B cell (primary cell): ENCODE measurements around the gene TTF2. TPM values are rescaled to one million over a fixed set of nuclear protein-coding genes. Genes with fewer than 3 reads are reported as not detected.

Experiments used
- ATAC-seq: fragments of 200-7000 bp; cut with Tn5 transposase; one replicate; pipeline ENCODE4 v1.10.0; 2021; ENCODE audit warnings: low read depth, mild to moderate bottlenecking, moderate number of reproducible peaks, moderate library complexity
- CTCF ChIA-PET: fragments of 350-600 bp; sonication (Branson Sonifier 250); formaldehyde crosslinking; loops from one replicate; lab custom pipeline; 2021; ENCODE audit warnings: antibody characterized with exemption, inconsistent platforms; lab: Charles Lee
- POLR2A ChIA-PET: fragments of 350-600 bp; sonication (Branson Sonifier 250); formaldehyde crosslinking; loops from one replicate; lab custom pipeline; 2021; ENCODE audit warnings: antibody characterized with exemption; lab: Charles Lee
- DNase-seq: peaks from one replicate; pipeline ENCODE4 v3.0.0; 2013
- H2AFZ ChIP-seq: 2 replicates; pipeline ENCODE4 v1.6.1; 2012; ENCODE audit warnings: mild to moderate bottlenecking, low read depth, low read length; ENCODE audit not compliant: insufficient read depth, poor library complexity, severe bottlenecking
- H3K27ac ChIP-seq, 2 donors: 1 replicate in 1 of 2; 2 replicates in 1 of 2; pipeline ENCODE4 v1.5.1; 2012 to 2013; ENCODE audit warnings: low read length in 2 of 2, mild to moderate bottlenecking in 2 of 2, moderate library complexity in 1 of 2
- H3K27me3 ChIP-seq, 4 experiments: fragments of 200-600 bp in 1 of 4; sonication (generic) in 1 of 4; replicated peaks in 1 of 4; 1 replicate in 2 of 4; 2 replicates in 2 of 4; pipeline versions ENCODE4 v1.6.1 to v1.7.0; 2013 to 2016; ENCODE audit warnings: low read length in 3 of 4, mild to moderate bottlenecking in 2 of 4, mixed read lengths in 1 of 4, moderate library complexity in 1 of 4; ENCODE audit not compliant: insufficient read depth in 4 of 4, control insufficient read depth in 3 of 4; ENCODE audit errors: control extremely low read depth in 1 of 4
- H3K36me3 ChIP-seq, 2 experiments: replicated peaks in 1 of 2; 1 replicate in 1 of 2; 2 replicates in 1 of 2; pipeline versions ENCODE4 v1.6.1 to v1.7.1; 2013; ENCODE audit warnings: low read length in 1 of 2; ENCODE audit not compliant: insufficient read depth in 2 of 2, control insufficient read depth in 1 of 2; ENCODE audit errors: control extremely low read depth in 1 of 2, extremely low read depth in 1 of 2
- H3K4me1 ChIP-seq, 2 donors: fragments of 200-600 bp in 1 of 2; sonication (generic) in 1 of 2; 1 replicate in 1 of 2; 2 replicates in 1 of 2; pipeline versions ENCODE4 v1.5.1 to v1.6.1; 2013 to 2017; ENCODE audit warnings: low read length in 2 of 2; ENCODE audit not compliant: control insufficient read depth in 2 of 2, insufficient read depth in 2 of 2
- H3K4me2 ChIP-seq: replicated peaks from 2 replicates; pipeline ENCODE3; 2012; ENCODE audit warnings: mild to moderate bottlenecking, low read depth, low read length; ENCODE audit not compliant: poor library complexity, severe bottlenecking
- H3K4me3 ChIP-seq, 5 experiments: fragments of 200-600 bp in 1 of 5; sonication (generic) in 1 of 5; 1 replicate in 3 of 5; 2 replicates in 2 of 5; pipeline versions ENCODE4 v1.5.1 to v1.7.0; 2011 to 2016; ENCODE audit warnings: low read length in 4 of 5, mild to moderate bottlenecking in 4 of 5, low read depth in 2 of 5, control low read depth in 1 of 5, moderate library complexity in 1 of 5; ENCODE audit not compliant: insufficient read depth in 1 of 5; ENCODE audit errors: control extremely low read depth in 1 of 5, extremely low read depth in 1 of 5
- H3K79me2 ChIP-seq: fragments of 200-600 bp; sonication (generic); one replicate; pipeline ENCODE4 v1.6.0; 2016; ENCODE audit warnings: low read length; ENCODE audit not compliant: control insufficient read depth, insufficient read depth
- H3K9ac ChIP-seq: fragments of 200-600 bp; sonication (generic); 2 replicates; pipeline ENCODE4 v1.6.1; 2017; ENCODE audit warnings: mild to moderate bottlenecking, low read length, moderate library complexity
- H3K9me3 ChIP-seq, 3 donors: one replicate each; pipeline versions ENCODE4 v1.6.1 to v1.7.1; 2013; ENCODE audit warnings: low read length in 2 of 3; ENCODE audit not compliant: control insufficient read depth in 2 of 3, insufficient read depth in 1 of 3; ENCODE audit errors: control extremely low read depth in 1 of 3
- H4K20me1 ChIP-seq: 2 replicates; pipeline ENCODE4 v1.6.0; 2012; ENCODE audit warnings: mild to moderate bottlenecking, low read length; ENCODE audit not compliant: insufficient read depth, control insufficient read depth, poor library complexity, severe bottlenecking
- H3K27ac Mint-ChIP-seq: one replicate; pipeline ENCODE4 v1.8.0; 2021; ENCODE audit warnings: mixed read lengths
- H3K27me3 Mint-ChIP-seq: one replicate; pipeline ENCODE4 v1.8.0; 2021; ENCODE audit warnings: mixed read lengths
- H3K4me1 Mint-ChIP-seq: one replicate; pipeline ENCODE4 v1.8.0; 2021; ENCODE audit warnings: mixed read lengths
- H3K4me3 Mint-ChIP-seq: one replicate; pipeline ENCODE4 v1.8.0; 2021; ENCODE audit warnings: mixed read lengths
- H3K9me3 Mint-ChIP-seq: one replicate; pipeline ENCODE4 v1.8.0; 2022; ENCODE audit warnings: mixed read lengths; ENCODE audit not compliant: insufficient read depth
- EZH2 ChIP-seq: IDR thresholded peaks from 2 replicates; pipeline ENCODE4 v1.6.1; 2012; ENCODE audit warnings: borderline replicate concordance, low read depth, mild to moderate bottlenecking, moderate library complexity, low read length; ENCODE audit not compliant: insufficient read depth, poor library complexity, severe bottlenecking
- WGBS: methylation state at CpG from one replicate; pipeline ENCODE4 v1.1.5; 2013; ENCODE audit warnings: missing lambda C conversion rate; ENCODE audit not compliant: insufficient coverage; 5-methylcytosine and 5-hydroxymethylcytosine counted together
- intact Hi-C: fragments of 100-400 bp; cut with micrococcal nuclease; formaldehyde crosslinking; loops from one replicate; pipeline ENCODE4 v1.10.0; 2022
- polyA plus RNA-seq: library from polyadenylated mRNA; depleted of rRNA; stranded (reverse); fragments of >200 nt; gene quantifications from 2 replicates; pipeline ENCODE4 v1.2.3, GENCODE V29; 2012
- total RNA-seq, 2 donors: library from RNA; stranded (reverse); fragments of 120-200 nt in 1 of 2; gene quantifications; 1 replicate in 1 of 2; 2 replicates in 1 of 2; pipeline versions ENCODE4 v1.2.3 to v1.2.4, GENCODE V29; 2013 to 2022
- TF ChIP-seq, protein P1 (sequence below): fragments of 200-600 bp; IDR thresholded peaks from one replicate; pipeline ENCODE4 v1.8.0; 2022; ENCODE audit warnings: antibody characterized with exemption, mild to moderate bottlenecking

The TTF2 gene
- total and polyA plus RNA-seq, 2 donors (not counting 1 experiment from before 2014, with no cell fraction given), result 11.3 to 28.9 TPM

DNA sequence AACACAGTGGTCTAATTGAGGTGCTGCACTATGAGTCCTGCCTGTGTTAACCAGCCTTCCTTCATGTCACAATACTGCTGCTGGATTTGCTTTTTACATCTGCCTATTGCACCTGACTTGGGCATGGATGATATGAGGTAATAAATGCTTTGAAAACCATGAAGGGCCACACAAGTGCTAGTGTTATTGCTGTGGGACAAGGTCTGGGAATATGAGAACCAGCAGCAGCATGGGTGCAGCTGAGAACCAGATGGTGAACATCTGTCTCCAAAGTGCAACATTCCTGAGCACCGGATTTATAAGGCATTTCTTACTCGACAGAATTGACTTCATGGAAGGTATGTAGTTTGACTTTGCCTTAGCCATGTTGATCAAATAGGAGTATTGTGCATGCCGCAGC is 44.9 kb downstream of the TTF2 start:
- no peak overlapping the region for H3K27ac ChIP-seq
- CTCF ChIA-PET, result no interaction called here
- no peaks in the 10 kb centered on the region for H3K4me1 Mint-ChIP-seq
- no peak overlapping the region for H2AFZ ChIP-seq
- H3K36me3 ChIP-seq, result peaks cover 0 to 20% of the 10 kb centered on the region in 2 experiments
- H3K4me1 ChIP-seq, result no peaks in the 10 kb centered on the region
- H3K27ac Mint-ChIP-seq, result no peak overlapping the region
- DNase-seq (no peak), ATAC-seq (no peak)
- no peaks in the 10 kb centered on the region for H3K9me3 ChIP-seq
- no peak overlapping the region for H3K9ac ChIP-seq
- no peak overlapping the region for H3K4me2 ChIP-seq
- H3K79me2 ChIP-seq, result no peaks in the 10 kb centered on the region
- no peak overlapping the region for H3K4me3 Mint-ChIP-seq
- H3K27me3 ChIP-seq, result no peaks in the 10 kb centered on the region
- intact Hi-C loops, result no loop called here
- H3K27me3 Mint-ChIP-seq, result no peaks in the 10 kb centered on the region
- POLR2A ChIA-PET, result no interaction called here
- 96% methylated on average over 3 of the region's 3 CpGs for WGBS
- no peaks in the 10 kb centered on the region for H4K20me1 ChIP-seq
- H3K4me3 ChIP-seq, result no peak overlapping the region
- H3K9me3 Mint-ChIP-seq, result no peaks in the 10 kb centered on the region
- TF ChIP-seq EZH2, result no peak
- TF ChIP-seq, protein P1, sequence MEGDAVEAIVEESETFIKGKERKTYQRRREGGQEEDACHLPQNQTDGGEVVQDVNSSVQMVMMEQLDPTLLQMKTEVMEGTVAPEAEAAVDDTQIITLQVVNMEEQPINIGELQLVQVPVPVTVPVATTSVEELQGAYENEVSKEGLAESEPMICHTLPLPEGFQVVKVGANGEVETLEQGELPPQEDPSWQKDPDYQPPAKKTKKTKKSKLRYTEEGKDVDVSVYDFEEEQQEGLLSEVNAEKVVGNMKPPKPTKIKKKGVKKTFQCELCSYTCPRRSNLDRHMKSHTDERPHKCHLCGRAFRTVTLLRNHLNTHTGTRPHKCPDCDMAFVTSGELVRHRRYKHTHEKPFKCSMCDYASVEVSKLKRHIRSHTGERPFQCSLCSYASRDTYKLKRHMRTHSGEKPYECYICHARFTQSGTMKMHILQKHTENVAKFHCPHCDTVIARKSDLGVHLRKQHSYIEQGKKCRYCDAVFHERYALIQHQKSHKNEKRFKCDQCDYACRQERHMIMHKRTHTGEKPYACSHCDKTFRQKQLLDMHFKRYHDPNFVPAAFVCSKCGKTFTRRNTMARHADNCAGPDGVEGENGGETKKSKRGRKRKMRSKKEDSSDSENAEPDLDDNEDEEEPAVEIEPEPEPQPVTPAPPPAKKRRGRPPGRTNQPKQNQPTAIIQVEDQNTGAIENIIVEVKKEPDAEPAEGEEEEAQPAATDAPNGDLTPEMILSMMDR, result no peak

DNA sequence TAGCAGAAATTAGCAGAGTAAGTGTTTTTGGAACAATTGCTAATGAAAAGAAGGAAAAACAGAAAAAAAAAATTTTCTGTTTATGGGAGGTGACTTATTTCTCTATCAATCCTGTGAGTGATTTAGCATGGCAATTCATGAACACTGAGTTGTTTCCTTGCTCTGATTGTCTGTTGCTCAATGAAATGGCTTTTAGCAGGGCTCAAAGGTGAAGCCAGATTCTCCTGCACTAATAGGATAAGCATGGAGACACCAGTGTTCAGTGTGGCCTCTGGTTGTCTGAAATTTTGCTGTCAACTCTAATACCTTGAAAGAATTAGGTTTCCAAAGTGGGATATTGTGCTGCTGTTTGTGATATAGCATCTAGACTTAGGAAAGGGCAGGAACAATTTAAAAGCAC is 45.6 kb downstream of the TTF2 start:
- Histone ChIP-seq H3K79me2 (no peaks in the 10 kb centered on the region), H4K20me1 (no peaks in the 10 kb centered on the region), H3K9me3 (no peaks in the 10 kb centered on the region), H3K36me3 (peaks cover 0 to 12% of the 10 kb centered on the region in 2 experiments), H3K4me1 (no peaks in the 10 kb centered on the region), H3K9ac (no peak overlapping the region), H3K4me2 (no peak overlapping the region), H3K4me3 (no peak overlapping the region), H3K27ac (no peak overlapping the region), H3K27me3 (no peaks in the 10 kb centered on the region), H2AFZ (no peak overlapping the region)
- ATAC-seq (no peak), DNase-seq (no peak)
- ChIA-PET CTCF (no interaction called here), POLR2A (no interaction called here)
- H3K4me1 Mint-ChIP-seq, result no peaks in the 10 kb centered on the region
- no peak overlapping the region for H3K4me3 Mint-ChIP-seq
- H3K27ac Mint-ChIP-seq, result no peak overlapping the region
- H3K27me3 Mint-ChIP-seq, result no peaks in the 10 kb centered on the region
- intact Hi-C loops, result no loop called here
- no peaks in the 10 kb centered on the region for H3K9me3 Mint-ChIP-seq
- TF ChIP-seq, protein P1, result no peak
